HG03097 (cell line): ENCODE results near the gene FAIM2.

Experiments used
- ATAC-seq: cut with Tn5 transposase; IDR thresholded peaks from one replicate; pipeline ENCODE4 v1.9.1; 2021; ENCODE audit not compliant: unreplicated experiment, low FRiP score

The FAIM2 gene

DNA sequence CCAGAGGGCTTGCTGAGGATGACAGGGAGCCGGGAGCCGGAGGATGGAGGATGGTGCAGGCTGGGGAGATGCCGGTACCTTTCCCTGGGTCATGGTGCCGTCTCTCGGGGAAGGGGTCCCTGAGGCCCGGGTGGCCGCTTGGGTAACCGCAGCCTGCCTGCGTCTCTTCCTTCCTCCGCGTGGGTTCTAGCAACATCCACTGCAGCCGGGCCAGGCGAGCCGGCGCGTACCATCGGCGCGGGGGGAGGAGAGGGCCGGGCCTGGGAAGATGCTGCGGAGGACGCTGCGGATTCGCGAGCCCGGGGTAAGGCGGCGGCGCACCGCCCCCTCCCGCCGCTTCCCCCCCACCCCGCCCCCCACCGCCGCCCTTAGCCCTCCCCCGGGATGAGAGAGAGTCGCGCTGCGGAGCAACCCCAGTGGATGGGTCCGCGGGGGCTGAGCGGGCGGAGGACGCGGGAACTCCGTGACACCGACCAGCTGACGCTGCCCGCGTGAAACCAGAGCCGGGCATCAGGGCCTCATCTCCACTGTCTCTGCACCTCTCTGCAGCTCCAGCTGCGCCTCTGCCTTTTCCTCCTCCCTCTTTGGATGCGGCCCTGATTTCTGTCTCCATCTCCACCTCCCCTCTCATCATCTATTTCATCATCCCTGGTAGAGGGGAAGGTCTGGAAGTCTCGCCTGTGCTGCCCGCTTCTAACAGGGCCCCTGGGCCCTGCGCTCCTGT, at the start of gene FAIM2:
Gene FAIM2 (minus strand): TSS at position 201 of the 724 bp plus-strand sequence. CDS start 108 bp downstream, at position 93.
- ATAC-seq, result no peak

DNA sequence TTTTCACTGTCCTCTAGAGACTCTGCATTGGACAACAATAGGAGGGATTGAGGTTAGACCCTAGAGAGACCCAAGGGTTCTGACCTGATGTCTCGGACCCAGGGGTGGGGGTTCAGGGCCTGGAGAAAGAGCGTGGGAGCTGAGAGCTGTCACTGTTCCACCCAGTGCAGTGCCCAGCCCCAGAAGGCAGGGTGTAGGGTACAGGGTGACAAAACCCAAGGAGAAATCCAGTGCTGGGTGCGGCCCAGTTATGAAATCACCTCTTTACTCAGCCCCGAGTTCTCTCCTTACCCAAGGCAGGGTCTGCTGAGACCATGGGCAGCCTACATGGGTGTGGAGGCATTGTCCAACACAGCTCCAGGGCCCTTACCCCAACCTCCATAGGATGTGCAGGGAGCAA, 49.5 kb upstream of the FAIM2 start:
- ATAC-seq, result no peak

DNA sequence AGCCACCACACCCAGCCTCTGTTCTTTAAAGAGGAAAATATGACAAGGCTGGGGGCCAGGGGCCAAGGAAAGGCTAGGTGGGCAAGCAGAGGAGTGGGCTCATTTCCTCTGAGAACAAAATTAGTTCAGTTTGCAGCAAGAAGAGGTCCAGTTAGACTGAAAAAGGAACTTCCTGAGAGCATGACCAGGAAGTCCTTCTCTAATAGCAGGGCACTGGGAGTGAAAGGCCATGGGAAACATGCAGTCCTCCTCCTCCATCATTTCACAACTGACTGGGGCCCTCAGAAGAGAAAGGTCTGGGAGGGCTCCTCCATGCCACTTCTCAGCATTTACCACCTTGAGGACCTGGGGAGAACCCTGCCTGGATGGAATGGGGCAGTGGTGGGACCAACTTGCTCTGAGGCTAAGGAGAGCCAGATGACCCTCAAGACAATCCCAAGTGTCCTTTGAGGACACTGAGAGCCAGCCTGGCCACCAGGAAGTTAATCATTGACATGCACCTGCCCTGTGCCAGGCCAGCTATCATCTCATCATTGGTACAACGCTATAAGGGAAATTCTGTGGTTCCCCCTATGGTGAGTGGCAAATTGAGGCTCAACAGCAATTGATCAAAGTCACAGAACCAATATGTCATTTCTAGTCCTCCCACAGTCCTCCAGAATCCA, 48.8 kb upstream of the FAIM2 start:
- ATAC-seq, result no peak

DNA sequence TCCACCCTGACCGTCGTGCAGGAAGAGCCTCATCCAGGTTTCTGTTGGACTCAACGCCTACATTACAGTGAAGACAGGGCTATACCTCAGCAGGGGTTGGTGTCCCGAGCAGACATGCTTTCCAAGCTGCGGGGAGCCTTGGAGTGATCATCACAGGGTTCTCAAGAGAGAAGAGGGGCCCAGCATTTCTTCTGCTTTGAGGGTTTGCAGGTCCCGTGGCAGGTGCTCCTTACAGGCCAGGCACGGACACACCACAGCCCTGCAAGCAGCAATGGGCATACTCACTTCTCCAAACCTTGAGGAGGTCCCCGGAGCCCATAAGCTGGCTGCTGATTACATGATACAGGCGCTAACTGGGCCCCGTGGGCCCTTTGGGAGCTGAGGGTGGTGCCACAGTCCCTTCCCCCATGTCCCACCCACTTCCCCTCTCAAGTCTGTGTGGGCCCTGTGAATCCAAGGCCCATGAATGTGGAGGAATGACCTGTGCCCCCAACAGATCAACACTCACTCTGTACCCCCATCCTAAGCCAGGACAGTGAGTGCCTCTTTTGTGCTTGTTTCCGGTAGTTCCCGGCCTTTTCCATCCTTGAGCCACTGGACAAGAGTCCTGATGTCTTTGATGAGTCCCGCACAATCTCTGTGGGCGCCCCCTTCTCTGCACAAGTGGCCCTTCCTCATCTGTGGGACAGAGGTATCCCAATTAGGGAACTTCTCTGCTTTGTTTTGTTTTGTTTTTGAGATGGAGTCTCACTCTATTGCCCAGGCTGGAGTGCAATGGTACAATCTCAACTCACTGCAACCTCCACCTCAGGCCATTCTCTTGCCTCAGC, 47.9 kb upstream of the FAIM2 start:
- ATAC-seq, result no peak

DNA sequence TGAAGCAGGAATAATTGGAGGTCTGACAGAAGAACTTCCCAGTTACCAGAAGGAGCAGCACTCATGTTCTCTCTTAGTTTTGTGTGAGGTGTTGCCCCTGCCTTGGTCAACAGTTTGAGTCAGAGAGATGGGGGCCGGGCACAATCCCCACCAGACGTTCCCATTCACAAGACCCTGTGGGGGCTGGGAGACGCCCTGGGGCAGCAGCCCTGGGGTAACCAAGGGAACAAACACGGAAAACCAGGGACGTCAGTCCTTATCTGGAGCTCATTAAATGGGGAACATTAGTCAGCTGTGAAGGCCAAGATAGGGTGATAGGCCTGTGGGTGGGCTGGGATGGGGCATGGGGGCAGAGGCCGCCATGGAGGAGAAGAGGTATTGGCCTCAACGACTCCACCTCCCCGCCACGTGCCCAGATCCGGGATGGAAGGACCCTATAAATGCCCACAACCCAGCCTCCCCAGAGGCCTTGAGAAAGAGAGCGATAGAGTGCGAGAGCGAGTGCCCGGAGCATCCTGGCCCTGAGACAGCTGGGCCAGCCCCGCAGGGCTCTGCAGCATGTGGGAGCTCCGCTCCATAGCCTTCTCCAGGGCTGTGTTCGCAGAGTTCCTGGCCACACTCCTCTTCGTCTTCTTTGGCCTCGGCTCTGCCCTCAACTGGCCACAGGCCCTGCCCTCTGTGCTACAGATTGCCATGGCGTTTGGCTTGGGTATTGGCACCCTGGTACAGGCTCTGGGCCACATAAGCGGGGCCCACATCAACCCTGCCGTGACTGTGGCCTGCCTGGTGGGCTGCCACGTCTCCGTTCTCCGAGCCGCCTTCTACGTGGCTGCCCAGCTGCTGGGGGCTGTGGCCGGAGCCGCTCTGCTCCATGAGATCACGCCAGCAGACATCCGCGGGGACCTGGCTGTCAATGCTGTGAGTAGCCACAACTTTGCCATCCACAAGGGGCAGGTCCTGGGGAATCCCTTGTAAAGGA, 46.9 kb upstream of the FAIM2 start, which contains the start of gene AQP2:
Gene AQP2 (plus strand): TSS at position 465 of the 979 bp plus-strand sequence. CDS start 94 bp downstream, at position 559.
- ATAC-seq, result no peak

DNA sequence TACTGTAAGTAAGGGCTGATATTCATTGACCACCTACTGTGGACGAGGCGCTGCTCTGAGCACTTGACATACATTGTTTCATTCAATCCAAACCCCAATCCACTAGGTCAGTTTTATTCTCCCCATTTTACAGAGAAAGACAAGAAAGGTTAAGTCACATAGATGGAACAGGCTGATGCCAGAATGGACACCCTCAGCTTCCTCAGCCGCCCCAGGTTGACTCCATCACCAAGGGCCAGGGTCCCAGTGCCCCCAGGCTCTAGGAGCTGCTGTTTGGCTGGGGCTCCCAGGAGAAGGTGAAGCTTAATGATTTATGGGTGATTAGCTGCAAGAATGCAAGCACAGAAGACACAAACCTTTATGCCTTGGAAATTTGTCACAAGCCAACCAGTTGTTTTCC, 46.2 kb upstream of the FAIM2 start:
- ATAC-seq, result no peak

DNA sequence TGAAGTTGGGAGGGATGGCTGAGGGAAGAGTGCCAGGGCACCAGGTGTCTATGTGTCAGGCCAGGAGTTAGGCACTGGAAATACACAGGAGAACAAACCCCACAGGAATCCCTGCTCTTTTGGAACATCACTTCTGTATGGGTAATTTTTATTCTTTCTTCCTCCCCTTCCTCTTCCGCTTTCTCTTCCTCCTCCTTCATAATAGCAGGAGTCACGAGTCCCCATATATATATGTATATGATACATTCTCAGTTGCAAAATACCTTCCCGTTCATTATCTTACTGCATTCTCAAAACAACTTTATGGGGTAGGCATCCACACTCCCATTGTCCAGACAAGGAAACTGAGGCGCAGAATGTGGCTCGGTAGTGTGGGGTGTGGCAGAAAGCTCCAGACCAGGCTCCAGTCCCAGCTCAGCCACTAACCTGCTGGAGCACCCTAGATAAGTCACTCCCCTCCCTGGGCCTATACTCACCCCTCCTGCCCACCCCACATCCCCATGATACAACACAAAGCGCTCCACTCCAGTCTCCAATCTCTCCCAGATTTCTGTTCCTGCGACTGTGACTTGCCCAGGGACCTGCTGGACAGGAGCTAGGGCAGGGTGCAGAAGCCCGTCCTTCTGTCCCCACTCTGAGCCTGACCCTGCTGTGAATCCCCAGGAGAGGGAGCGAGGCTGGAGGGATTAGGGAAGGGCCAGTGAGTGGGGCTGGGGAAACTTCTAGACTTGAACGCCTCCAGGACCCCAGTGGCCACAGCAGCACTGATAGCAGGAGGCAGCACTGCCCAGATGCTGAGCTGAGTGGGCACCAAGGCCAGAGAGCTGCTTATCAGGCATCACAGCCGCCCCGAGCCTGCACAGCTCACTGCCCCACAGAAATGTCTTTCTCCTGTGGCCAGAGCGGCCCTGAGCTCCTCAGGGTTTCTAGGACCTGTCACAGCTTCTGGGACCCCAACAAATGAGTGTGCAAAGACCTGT, 45.5 kb upstream of the FAIM2 start:
- ATAC-seq, result no peak

DNA sequence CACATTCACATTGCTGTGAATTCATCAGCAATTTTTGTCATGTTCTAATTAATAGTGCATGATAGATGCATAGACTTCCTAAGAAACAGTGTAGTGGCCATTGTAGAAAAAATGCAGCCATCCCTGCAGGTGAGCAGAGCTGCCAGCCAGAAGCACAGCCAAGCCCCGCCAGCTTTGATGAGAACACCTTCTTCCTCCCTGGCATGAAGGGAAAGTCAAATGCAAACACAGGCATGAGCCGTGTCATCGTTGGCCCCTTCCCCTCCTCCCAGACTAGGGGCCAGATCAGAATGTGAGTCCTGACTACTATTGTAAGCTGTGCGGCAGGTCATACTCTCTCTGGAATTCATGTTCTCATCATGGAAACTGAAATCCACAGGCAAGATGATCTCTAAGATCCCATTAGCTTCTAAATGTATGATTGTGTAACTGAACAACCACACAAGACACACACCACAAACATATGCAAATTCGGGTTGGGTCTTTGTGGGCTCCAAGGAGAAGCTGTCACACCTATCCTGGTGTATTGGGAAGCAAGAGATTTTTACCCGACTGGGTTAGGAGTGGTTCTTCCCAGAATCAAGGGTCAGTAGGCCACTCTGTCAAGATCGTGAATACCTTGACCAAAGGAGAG, 44.0 kb upstream of the FAIM2 start:
- no peak for ATAC-seq

DNA sequence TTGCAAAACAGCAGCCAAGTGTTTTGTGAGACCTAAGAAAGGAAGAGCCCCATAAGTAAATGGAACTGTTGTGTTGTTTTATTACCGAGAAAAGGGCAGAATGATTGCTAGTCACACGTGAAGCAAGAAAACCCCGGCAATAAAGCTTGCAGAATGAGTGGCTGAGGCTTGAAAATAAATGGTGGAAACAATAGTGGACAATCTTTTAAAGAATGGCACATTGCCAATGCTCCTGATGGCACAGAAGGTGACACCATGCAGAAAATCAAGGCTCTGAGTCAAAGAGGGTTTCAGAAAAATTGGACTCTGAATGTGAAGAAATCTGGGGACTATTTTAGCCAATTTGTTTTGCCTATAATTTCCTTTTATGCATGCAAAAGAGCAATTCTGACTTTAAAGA, 42.8 kb upstream of the FAIM2 start:
- no peak for ATAC-seq

DNA sequence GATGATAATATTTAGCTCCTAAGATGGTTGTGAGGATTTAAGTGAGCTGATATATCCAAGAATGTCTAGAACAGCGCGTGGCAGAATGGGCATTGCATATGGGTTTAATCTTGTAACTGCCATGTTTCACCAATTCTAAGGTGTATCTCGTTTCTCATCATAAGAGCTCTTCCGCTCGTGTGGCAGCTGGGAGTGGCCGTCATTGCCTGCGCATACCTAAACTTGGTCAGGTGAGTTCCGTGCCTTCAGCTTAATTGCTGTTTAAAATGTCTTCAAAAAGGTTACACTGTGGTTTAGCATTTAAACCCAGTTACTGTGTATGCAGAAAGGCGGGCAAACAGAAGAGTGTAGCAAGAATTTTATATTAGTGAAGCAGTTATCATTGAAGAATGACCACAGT, 42.4 kb upstream of the FAIM2 start:
- no peak for ATAC-seq

DNA sequence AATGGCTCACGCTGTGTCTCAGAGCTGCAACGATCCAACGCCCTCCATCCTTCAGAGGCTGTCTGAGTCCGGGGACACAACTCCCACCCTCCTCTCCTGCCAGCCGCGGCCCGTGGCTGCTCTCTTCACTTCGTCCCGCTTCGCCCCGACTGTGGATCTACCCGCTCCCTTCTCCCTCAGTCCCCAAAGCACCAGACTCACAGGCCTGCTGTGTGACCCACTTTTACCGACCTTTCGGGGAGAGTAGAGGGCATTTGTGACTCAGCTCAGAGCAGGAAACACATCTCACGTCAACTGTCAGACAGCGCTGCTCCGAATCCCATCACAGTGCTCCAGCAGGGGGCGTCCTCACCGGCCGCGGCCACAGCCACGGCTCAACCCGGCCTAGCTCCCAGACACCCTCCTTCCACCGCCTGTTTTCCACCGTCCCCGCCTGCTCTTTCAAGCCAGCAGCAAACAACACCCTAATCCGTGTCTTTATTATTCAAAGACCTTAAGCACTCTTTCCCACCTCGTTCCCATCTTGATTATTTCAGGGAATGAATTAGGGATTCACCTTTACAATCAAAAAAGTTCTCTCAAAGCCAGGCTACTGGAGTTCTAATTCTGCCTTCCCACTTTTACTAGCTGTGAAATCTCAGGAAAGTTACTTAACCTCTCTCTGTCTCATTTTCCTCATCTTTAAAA, 41.8 kb upstream of the FAIM2 start:
- no peak for ATAC-seq

DNA sequence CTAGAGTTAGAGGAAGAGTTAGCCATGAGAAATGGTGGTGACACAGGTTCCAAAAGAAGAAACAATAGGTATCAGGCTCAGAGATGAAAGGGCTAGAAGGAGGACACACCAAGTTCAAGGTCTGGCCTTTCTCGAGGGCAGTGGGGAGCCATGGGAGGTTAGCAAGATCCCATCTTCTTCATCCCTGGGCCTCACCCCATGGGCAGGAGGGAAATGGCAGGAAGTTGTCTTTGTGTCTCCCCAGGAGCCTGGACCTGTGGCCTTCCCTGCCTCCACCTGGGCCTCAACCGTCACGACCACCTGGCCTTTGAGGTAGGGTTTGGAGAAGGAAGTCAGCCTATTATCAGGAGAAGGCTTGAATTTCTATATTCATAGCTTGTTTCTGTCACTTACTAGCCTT, 41.0 kb upstream of the FAIM2 start:
- ATAC-seq, result no peak

DNA sequence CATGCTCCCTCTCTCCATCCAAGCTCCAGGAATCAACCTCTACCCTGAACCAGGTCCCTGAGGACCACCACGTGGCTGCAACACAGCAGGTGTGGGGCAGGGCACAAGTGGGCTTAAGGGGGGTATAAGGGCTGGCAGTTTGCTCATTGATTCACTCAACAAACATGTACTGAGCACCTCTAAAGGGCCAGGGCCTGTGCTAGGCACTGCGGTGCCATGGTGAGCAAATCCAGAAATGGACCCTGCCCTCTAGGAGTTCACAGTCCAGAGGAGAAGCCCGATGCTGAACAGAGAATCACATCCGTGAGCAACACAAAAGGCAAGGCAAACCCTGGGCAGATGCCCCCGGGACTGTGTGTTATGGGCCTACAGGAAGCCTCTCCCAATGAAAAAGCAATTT, 40.3 kb upstream of the FAIM2 start:
- no peak for ATAC-seq

DNA sequence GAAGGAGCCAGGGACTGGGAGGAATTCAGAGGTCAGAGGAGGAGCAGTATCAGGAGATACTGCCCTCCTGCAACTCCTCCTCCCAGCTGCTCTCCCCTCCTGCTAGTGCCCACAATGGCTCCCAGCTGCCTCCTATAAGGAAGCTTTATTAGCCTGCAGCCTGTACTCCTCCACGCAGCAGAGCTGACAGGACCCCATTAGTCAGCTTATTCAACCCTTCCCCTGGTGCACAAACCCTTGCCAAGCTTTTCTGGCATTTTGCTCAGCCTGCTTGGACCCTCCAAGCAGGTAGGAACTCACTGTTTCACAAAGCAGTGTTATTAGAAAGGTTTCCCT, 39.9 kb upstream of the FAIM2 start:
- ATAC-seq, result no peak

DNA sequence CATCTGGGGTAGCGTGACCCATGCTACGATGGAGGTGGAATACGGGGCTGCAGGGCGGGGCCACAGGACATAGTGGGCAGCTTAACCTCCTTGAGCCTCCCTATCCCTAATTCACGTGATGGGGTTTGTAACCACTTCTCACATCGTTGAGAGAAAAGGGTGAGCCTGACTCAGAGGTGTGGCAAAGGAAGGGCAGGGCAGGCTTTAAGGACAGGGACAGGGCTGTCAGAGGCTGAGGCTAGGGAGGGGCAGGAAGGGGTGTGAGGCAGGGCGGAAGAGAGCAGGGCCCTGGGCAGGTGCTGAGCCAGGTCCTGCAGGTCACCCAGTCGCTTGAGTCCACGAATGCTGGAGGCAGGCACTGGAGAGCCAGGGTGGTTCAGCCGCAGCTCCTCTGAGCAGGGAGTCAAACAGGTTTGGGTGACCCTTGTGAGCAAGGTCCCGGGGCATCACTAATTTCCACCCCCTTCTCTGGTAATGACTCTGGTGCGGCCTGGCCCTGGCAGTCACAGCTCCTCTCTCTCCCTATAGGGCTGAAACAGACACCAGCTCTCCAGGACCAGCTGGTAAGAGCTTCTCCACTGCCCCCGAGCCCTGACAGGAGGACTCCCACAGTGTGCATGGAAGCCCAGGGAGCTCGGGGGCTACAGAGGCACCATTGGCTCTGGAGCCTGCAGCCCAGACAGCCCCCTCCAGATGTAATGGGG, 39.4 kb upstream of the FAIM2 start:
- ATAC-seq, result no peak

DNA sequence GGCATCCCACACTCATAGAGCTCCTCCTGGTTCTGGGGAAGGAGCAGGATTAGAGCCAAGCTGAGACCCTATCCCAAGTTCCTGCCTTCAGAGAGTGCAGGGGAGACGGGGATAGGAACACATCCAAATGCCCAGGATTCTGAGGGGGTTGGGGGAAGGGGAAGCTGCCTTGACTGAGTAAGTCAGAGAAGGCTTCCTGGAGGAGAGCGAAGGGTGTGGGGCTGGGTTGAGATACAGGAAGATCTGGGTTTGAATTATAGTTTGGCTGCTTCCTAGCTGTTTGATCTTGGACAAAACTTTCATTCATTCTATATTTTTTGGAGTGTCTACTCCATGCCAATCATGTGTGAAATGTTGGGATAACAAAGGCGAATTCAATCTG, 38.8 kb upstream of the FAIM2 start:
- no peak for ATAC-seq
